ENCODE results near the gene HNRNPR. TPM values are rescaled to one million over a fixed set of nuclear protein-coding genes. Genes with fewer than 3 reads are reported as not detected.
A peak's percentile ranks its signal among the peaks of the same experiment; 100 is the strongest.
"Not testable (repeated sequence)": the region's sequence is repeated elsewhere in the genome, so short reads cannot be mapped to it uniquely, and the experiment has no call there.

Gene HNRNPR
- total RNA-seq, 1 donor from 2014 or later: 70.8 TPM

- no peak for DNase-seq (ENCODE audit: low read depth)
- TF ChIP-seq CTCF (IDR thresholded peaks at IDR 0.05; ENCODE audit: insufficient read depth, low read length, severe bottlenecking): no peak
- H3K36me3 ChIP-seq (ENCODE audit: control insufficient read depth, insufficient read depth, low read length): no peaks in the 10 kb centered on the region
- H3K27me3 ChIP-seq (ENCODE audit: control insufficient read depth, insufficient read depth, low read length): no peaks in the 10 kb centered on the region
- H3K4me3 ChIP-seq (ENCODE audit: low read depth, low read length): no peak overlapping the region
- no peak for FAIRE-seq
These were observed 41.1 kb upstream of the HNRNPR start for GRCh38 chr1:23385119-23385621.

GRCh38 chr1:23384312-23385058 lies 40.4 kb upstream of the HNRNPR start:
- peak; percentile 87 for DNase-seq (ENCODE audit: low read depth)
- FAIRE-seq: peak; percentile 7
- no peak overlapping the region for H3K4me3 ChIP-seq (ENCODE audit: low read depth, low read length)
- no peaks in the 10 kb centered on the region for H3K27me3 ChIP-seq (ENCODE audit: control insufficient read depth, insufficient read depth, low read length)
- no peak for TF ChIP-seq CTCF (IDR thresholded peaks at IDR 0.05; ENCODE audit: insufficient read depth, low read length, severe bottlenecking)
- no peaks in the 10 kb centered on the region for H3K36me3 ChIP-seq (ENCODE audit: control insufficient read depth, insufficient read depth, low read length)

GRCh38 chr1:23383577-23384311 lies 39.7 kb upstream of the HNRNPR start:
- DNase-seq (ENCODE audit: low read depth) (no peak), FAIRE-seq (peak; percentile 62)
- no peaks in the 10 kb centered on the region for H3K27me3 ChIP-seq (ENCODE audit: control insufficient read depth, insufficient read depth, low read length)
- no peak for TF ChIP-seq CTCF (IDR thresholded peaks at IDR 0.05; ENCODE audit: insufficient read depth, low read length, severe bottlenecking)
- H3K4me3 ChIP-seq (ENCODE audit: low read depth, low read length): no peak overlapping the region
- no peaks in the 10 kb centered on the region for H3K36me3 ChIP-seq (ENCODE audit: control insufficient read depth, insufficient read depth, low read length)

- DNase-seq (ENCODE audit: low read depth): no peak
- FAIRE-seq: no peak
- Histone ChIP-seq H3K27me3 (ENCODE audit: control insufficient read depth, insufficient read depth, low read length) (no peaks in the 10 kb centered on the region), H3K4me3 (ENCODE audit: low read depth, low read length) (no peak overlapping the region), H3K36me3 (ENCODE audit: control insufficient read depth, insufficient read depth, low read length) (no peaks in the 10 kb centered on the region)
- no peak for TF ChIP-seq CTCF (IDR thresholded peaks at IDR 0.05; ENCODE audit: insufficient read depth, low read length, severe bottlenecking)
These were observed 37.3 kb upstream of the HNRNPR start for GRCh38 chr1:23381233-23381885.

- H3K4me3 ChIP-seq (ENCODE audit: low read depth, low read length): no peak overlapping the region
- no peak for TF ChIP-seq CTCF (IDR thresholded peaks at IDR 0.05; ENCODE audit: insufficient read depth, low read length, severe bottlenecking)
- no peak for FAIRE-seq
- H3K36me3 ChIP-seq (ENCODE audit: control insufficient read depth, insufficient read depth, low read length): no peaks in the 10 kb centered on the region
- no peak for DNase-seq (ENCODE audit: low read depth)
- H3K27me3 ChIP-seq (ENCODE audit: control insufficient read depth, insufficient read depth, low read length): no peaks in the 10 kb centered on the region
These were observed 36.6 kb upstream of the HNRNPR start for GRCh38 chr1:23380719-23381118.

- not testable (repeated sequence) for H3K4me3 ChIP-seq (ENCODE audit: low read depth, low read length); DNase-seq (ENCODE audit: low read depth); H3K27me3 ChIP-seq (ENCODE audit: control insufficient read depth, insufficient read depth, low read length); FAIRE-seq; H3K36me3 ChIP-seq (ENCODE audit: control insufficient read depth, insufficient read depth, low read length)
These were observed 36.2 kb upstream of the HNRNPR start for GRCh38 chr1:23380236-23380635.
